GM19238 (cell line): ENCODE data around the gene ZNF768.
A peak's percentile ranks its signal among the peaks of the same experiment; 100 is the strongest.
"Not testable (repeated sequence)": the region's sequence is repeated elsewhere in the genome, so short reads cannot be mapped to it uniquely, and the experiment has no call there.

Experiments used
- DNase-seq: peaks from one replicate; pipeline ENCODE4 v3.0.0; 2011; ENCODE audit warnings: low spot score; ENCODE audit not compliant: insufficient read length

ZNF768 gene

GRCh38 chr16:30555315-30556124, 29.2 kb upstream of the ZNF768 start:
- DNase-seq, result no peak

GRCh38 chr16:30554557-30555314, 28.4 kb upstream of the ZNF768 start:
- DNase-seq, result no peak

- no peak for DNase-seq
Measured at GRCh38 chr16:30553393-30553899, 27.1 kb upstream of the ZNF768 start.

GRCh38 chr16:30552956-30553355, 26.6 kb upstream of the ZNF768 start:
- DNase-seq, result no peak

- no peak for DNase-seq
Measured at GRCh38 chr16:30551781-30552180, 25.4 kb upstream of the ZNF768 start.

GRCh38 chr16:30548416-30549253, 22.3 kb upstream of the ZNF768 start:
- DNase-seq, result no peak

GRCh38 chr16:30546115-30546514, 19.7 kb upstream of the ZNF768 start:
- no peak for DNase-seq

- DNase-seq, result no peak
Measured at GRCh38 chr16:30543067-30543466, 16.7 kb upstream of the ZNF768 start.

GRCh38 chr16:30541502-30542329, 15.3 kb upstream of the ZNF768 start:
- no peak for DNase-seq

- not testable (repeated sequence) for DNase-seq
Measured at GRCh38 chr16:30540916-30541464, 14.6 kb upstream of the ZNF768 start.

- DNase-seq, result not testable (repeated sequence)
Measured at GRCh38 chr16:30539986-30540526, 13.7 kb upstream of the ZNF768 start.

GRCh38 chr16:30539000-30539964, 12.9 kb upstream of the ZNF768 start:
- no peak for DNase-seq

- not testable (repeated sequence) for DNase-seq
Measured at GRCh38 chr16:30536391-30537024, 10.1 kb upstream of the ZNF768 start.

- peak; percentile 76 for DNase-seq
Measured at GRCh38 chr16:30535777-30536190, 9.4 kb upstream of the ZNF768 start.

GRCh38 chr16:30535106-30535776, 8.9 kb upstream of the ZNF768 start:
- no peak for DNase-seq

- DNase-seq, result peak; percentile 91
Measured at GRCh38 chr16:30534368-30535105, 8.2 kb upstream of the ZNF768 start, which contains the start of gene ZNF747. TSS of gene ZNF747 (minus strand) at chr16:30534858. CDS start at chr16:30534679, 179 bp downstream.
